HepG2 (cell line): Measurements from ENCODE around the gene PSD4. TPM values are rescaled to one million over a fixed set of nuclear protein-coding genes. Genes with fewer than 3 reads are reported as not detected.

ENCODE experiments used
- AGO2 ChIP-seq: fragments of 200-400 bp; formaldehyde crosslinking; optimal IDR thresholded peaks from 2 replicates; pipeline ENCODE3; 2017; ENCODE audit warnings: mild to moderate bottlenecking, low read depth, low read length, moderate library complexity
- ARID5B ChIP-seq: IDR thresholded peaks from 2 replicates; pipeline ENCODE4 v1.4.0; 2020; ENCODE audit warnings: mild to moderate bottlenecking, missing genetic modification reagents
- DMAP1 ChIP-seq: IDR thresholded peaks from 2 replicates; pipeline ENCODE4 v1.6.1; 2016
- HDAC6 ChIP-seq: fragments of 200-600 bp; sonication (generic); IDR thresholded peaks from 2 replicates; pipeline ENCODE4 v1.7.0; 2017; ENCODE audit warnings: mild to moderate bottlenecking, antibody characterized with exemption, low read length, low read depth
- NR2F6 ChIP-seq, 2 experiments: IDR thresholded peaks; 2 replicates each; pipeline ENCODE4 v1.6.1; 2016; ENCODE audit warnings: antibody characterized with exemption in 1 of 2, mild to moderate bottlenecking in 1 of 2
- PCBP2 ChIP-seq: fragments of 200-400 bp; formaldehyde crosslinking; optimal IDR thresholded peaks from 2 replicates; pipeline ENCODE3; 2018; ENCODE audit warnings: low read length, low read depth; ENCODE audit not compliant: poor library complexity, severe bottlenecking
- RXRA ChIP-seq: sonication (generic); formaldehyde crosslinking; IDR thresholded peaks from 2 replicates; pipeline ENCODE4 v1.5.1; 2020; ENCODE audit warnings: missing genetic modification reagents
- SALL1 ChIP-seq: sonication (generic); formaldehyde crosslinking; IDR thresholded peaks from 2 replicates; pipeline ENCODE4 v1.8.0; 2022; ENCODE audit warnings: mild to moderate bottlenecking, missing genetic modification reagents
- SRF ChIP-seq: IDR thresholded peaks from 2 replicates; pipeline ENCODE4 v1.6.1; 2011; ENCODE audit warnings: mild to moderate bottlenecking, low read depth, low read length, moderate library complexity
- THYN1 ChIP-seq: sonication (generic); formaldehyde crosslinking; IDR thresholded peaks from 2 replicates; pipeline ENCODE4 v1.8.1; 2023; ENCODE audit warnings: low read depth, mild to moderate bottlenecking, moderate library complexity, missing genetic modification reagents, borderline replicate concordance
- ZNF12 ChIP-seq: sonication (generic); formaldehyde crosslinking; IDR thresholded peaks from 2 replicates; pipeline ENCODE4 v1.5.0; 2020; ENCODE audit warnings: missing genetic modification reagents
- ZNF121 ChIP-seq: sonication (generic); formaldehyde crosslinking; IDR thresholded peaks from 2 replicates; pipeline ENCODE4 v1.5.0; 2020; ENCODE audit warnings: mild to moderate bottlenecking, missing genetic modification reagents
- ZNF142 ChIP-seq: sonication (generic); formaldehyde crosslinking; IDR thresholded peaks from 2 replicates; pipeline ENCODE4 v1.4.0; 2020; ENCODE audit warnings: missing genetic modification reagents
- ZNF18 ChIP-seq: sonication (generic); formaldehyde crosslinking; IDR thresholded peaks from 2 replicates; pipeline ENCODE4 v1.8.0; 2022; ENCODE audit warnings: mild to moderate bottlenecking, missing genetic modification reagents; ENCODE audit not compliant: insufficient replicate concordance
- ZNF253 ChIP-seq: sonication (generic); formaldehyde crosslinking; IDR thresholded peaks from 2 replicates; pipeline ENCODE4 v1.8.0; 2022; ENCODE audit warnings: mild to moderate bottlenecking, missing genetic modification reagents, borderline replicate concordance
- ZNF589 ChIP-seq: sonication (generic); formaldehyde crosslinking; conservative IDR thresholded peaks from 2 replicates; pipeline ENCODE4 v1.8.0; 2022; ENCODE audit warnings: mild to moderate bottlenecking, moderate library complexity, missing genetic modification reagents
- ZNF83 ChIP-seq: sonication (generic); formaldehyde crosslinking; IDR thresholded peaks from 2 replicates; pipeline ENCODE4 v1.4.0; 2020; ENCODE audit warnings: missing genetic modification reagents, mild to moderate bottlenecking, borderline replicate concordance
- polyA plus RNA-seq, 8 experiments: library from polyadenylated mRNA; depleted of rRNA in 3 of 8; stranded (reverse) in 7 of 8; unstranded in 1 of 8; fragments of >200 nt; fragmentation: Illumina TruSeq in 4 of 8; extraction: Trizol in 4 of 8; gene quantifications; 2 replicates each; pipeline versions ENCODE4 v1.2.1 to v1.2.3, GENCODE V29; 2011 to 2016; ENCODE audit warnings: low read depth in 4 of 8, missing spikeins in 1 of 8, mixed read lengths in 1 of 8; ENCODE audit not compliant: insufficient read depth in 1 of 8
- total RNA-seq, 5 experiments: library from RNA; depleted of rRNA; stranded (reverse); fragments of >200 nt; fragmentation: Illumina TruSeq; extraction: Trizol; gene quantifications; 2 replicates each; pipeline ENCODE4 v1.2.3, GENCODE V29; 2016; ENCODE audit warnings: low read depth in 1 of 5

The PSD4 gene
- total and polyA plus RNA-seq, 2 of the 13 experiments (the other 11 are each of a cell fraction or from before 2014, with no cell fraction given), result 5.8 to 9.4 TPM

- TF ChIP-seq ZNF18 (CRISPR knock-in tag) (no peak), RXRA (peak; percentile 78; the same call in 1 of the 2 replicates), THYN1 (CRISPR knock-in tag) (no peak), ARID5B (peak; percentile 54; the same call in 1 of the 2 replicates), ZNF12 (CRISPR knock-in tag) (0 out of 2 replicates have a peak, but pooled peaks have one; percentile 13), ZNF142 (CRISPR knock-in tag) (peak; percentile 69), DMAP1 (peak; percentile 84), AGO2 (peak; percentile 88), HDAC6 (no peak), PCBP2 (no peak), NR2F6 (IDR thresholded peaks at IDR 0.05) (no peak), NR2F6 (CRISPR knock-in tag; IDR thresholded peaks at IDR 0.05) (peak; percentile 43; the same call in 1 of the 2 replicates), ZNF121 (CRISPR knock-in tag) (peak; percentile 43), ZNF253 (CRISPR knock-in tag) (peak; percentile 89), ZNF589 (peak; percentile 93), SRF (no peak), SALL1 (peak; percentile 92), ZNF83 (no peak; the same call in 1 of the 2 replicates)
Measured at GRCh38 chr2:113198790-113199612, 25.2 kb downstream of the PSD4 start (continued).
